ENCODE measurements around the gene PHC2.

PHC2 gene

DNA sequence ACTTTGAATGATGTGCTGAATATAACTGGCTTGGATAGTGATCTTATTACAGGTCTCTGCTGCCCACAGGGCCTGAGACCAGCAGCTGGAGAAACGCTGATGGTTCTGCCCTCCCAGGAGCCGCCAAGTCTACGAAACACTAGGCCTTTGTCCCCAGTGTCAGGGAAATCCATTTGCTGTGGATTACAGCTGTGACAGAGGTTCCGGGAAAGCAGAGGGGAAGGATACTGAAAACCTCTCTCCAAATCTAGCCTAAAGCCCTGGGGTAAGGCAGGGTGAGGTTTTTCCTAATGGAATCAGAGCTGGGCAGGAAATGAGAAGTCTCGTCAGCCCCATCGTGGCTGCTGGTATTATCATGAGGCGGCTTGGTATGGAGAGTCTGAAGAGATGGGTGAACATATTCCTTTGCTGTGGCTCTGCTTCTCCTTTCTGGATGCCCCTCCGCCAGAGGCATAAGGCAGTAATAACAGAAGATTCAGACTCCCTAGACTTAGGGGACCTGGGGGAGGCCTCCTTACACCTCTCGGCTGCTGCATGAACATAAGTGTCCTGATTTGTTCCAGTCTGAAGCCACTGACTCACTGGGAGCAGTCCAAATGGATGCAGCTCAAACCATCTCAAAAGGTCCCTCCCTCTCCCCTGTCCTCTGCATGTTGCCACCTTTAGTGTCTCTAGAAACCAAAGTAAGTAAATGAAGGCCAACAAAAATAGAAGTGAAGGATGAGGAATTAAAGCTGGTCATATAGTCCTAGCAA is 48.1 kb downstream of the PHC2 start:
- TF ChIP-seq POLR2A (IDR thresholded peaks at IDR 0.05; ENCODE audit: low read depth, low read length), result no peak

DNA sequence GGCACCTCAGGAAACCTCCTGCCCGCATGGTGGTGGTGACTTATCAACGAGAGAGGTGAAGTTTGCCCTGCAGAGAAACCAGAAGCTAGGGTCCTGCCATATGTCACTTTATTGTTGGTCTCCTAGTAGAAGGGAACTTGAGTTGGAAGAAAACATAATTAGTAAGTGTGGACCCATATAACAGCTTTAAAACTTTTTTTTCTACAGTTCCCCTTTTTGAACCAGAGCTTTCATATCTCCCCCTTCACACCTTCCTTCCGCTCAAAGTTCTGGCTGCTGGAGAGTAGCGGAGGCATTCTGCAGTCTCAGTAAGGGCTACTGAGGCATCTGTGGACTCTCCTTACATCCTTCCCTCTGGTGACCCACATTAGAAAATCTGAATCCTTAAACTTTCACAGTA is 48.9 kb downstream of the PHC2 start:
- no peak for TF ChIP-seq POLR2A (IDR thresholded peaks at IDR 0.05; ENCODE audit: low read depth, low read length)
- no peak for DNase-seq (ENCODE audit: insufficient read length, low spot score)
- FAIRE-seq, result no peak

More for the DNA sequence above, 48.1 kb downstream of the PHC2 start:
- no peak for DNase-seq (ENCODE audit: insufficient read length, low spot score)
- no peak for FAIRE-seq

DNA sequence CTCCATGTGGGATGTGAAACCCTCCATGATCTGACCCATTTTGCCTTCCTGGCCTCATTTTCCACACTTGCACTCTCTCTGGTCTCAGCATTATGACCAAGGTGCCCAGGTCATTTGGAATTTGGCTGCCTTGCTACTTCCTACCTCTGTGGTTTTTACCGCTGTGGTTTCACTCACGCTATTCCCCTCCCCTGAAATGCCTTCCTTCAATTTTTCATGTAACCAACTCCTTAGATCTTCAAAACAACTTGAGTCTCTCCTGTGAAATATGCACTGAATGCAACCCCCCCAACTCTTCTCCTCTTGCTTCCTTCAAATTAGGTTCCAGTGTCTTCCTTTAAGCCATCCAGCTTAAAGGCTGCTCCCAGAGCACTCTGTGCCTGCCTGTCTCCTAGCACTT is 50.1 kb downstream of the PHC2 start:
- no peak for TF ChIP-seq POLR2A (IDR thresholded peaks at IDR 0.05; ENCODE audit: low read depth, low read length)
- no peak for FAIRE-seq

DNA sequence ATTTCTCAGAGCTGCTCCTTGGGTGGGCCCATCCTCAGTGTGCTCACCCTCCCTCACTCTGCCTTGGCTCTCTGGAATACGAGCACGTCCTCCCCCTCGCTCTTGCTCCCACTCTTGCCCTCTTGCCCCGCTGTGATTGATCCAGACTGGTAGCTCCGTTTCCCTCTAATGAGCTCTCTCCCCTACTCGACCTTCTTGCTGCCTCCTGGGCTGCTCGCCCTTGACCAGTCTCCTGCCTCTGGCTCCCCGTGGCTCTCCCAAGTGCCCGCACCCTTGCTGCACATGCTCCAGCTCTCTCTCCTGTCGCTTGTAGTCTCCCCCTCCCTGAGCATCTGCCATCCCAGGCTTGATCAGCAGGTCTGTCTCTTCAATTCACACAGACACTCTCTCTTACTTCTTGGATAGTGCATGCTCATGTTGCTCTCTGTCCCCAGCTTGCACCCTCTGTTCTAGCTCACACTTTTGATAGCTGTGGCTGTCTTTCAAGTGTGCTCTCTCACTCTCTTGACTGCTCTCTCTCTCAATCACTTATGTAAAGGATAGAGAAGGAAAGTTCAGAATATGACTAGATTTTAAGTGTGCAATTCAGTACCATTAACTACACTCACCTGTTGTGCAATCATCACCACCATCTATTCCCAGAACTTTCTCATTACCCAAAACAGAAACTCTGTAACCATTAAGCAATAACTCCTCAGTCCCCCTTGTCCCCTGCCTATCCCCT is 51.1 kb downstream of the PHC2 start:
- FAIRE-seq (no peak), DNase-seq (ENCODE audit: insufficient read length, low spot score) (no peak)

More for the DNA sequence above, 50.1 kb downstream of the PHC2 start:
- no peak for DNase-seq (ENCODE audit: insufficient read length, low spot score)

DNA sequence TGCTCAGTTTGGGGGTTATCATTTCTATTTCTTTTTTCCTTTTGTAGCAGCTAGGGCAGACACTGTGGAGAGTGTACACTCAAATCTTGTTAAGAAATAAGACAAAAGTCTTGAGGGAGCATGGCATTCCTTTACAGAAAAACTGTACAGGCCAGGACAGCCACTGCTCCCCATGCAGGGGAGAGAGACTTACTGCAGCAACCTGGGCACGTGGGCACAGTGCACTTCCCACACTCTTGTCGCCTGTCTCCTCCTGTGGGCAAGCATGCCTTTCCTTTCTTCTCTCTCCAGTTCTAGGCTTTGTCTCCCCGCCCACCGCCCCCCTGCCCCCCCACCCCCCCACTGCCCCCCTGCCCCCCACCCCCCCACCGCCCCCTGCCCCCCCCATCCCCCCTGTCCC is 51.9 kb downstream of the PHC2 start:
- DNase-seq (ENCODE audit: insufficient read length, low spot score) (no peak), FAIRE-seq (no peak)
- TF ChIP-seq POLR2A (IDR thresholded peaks at IDR 0.05; ENCODE audit: low read depth, low read length), result no peak

More for the DNA sequence above, 51.1 kb downstream of the PHC2 start:
- TF ChIP-seq POLR2A (IDR thresholded peaks at IDR 0.05; ENCODE audit: low read depth, low read length), result no peak

DNA sequence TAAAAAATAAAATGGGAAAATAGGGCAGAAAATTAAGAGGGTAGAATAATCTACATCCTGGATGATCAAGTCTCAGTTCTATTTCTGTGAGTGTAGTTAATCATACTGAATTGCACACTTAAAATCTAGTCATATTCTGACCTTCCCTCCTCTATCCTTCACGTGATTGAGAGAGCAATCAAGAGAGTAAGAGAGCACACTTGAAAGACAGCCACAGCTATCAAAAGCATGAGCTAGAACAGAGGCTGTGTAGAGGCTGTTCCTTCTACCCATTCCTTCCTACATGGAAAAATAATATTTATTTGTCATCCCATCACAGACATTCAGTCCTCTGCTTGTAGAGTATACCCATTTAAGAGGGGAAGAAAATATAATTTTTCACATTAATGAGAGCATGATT is 52.4 kb downstream of the PHC2 start:
- DNase-seq (ENCODE audit: insufficient read length, low spot score), result no peak
- FAIRE-seq, result no peak
- no peak for TF ChIP-seq POLR2A (IDR thresholded peaks at IDR 0.05; ENCODE audit: low read depth, low read length)

DNA sequence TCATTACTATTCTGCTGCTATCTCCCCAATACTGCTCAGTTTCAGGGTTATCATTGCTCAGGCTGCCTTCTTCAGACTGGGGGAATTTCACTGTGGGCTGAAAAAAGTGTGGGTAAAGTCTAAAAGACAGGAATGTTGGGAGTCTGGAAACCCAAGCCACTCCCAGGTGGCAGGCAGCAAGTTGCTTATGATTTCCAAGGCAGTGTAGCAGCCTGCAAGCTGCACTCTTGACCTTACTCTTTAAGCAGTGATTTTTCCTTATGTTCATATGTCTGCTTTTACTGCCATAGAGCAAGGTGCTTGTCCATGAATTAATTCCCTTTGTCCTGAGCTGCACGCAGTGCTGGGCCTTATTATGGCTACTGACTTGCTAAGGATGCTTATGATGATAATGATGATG is 53.1 kb downstream of the PHC2 start:
- DNase-seq (ENCODE audit: insufficient read length, low spot score), result no peak
- FAIRE-seq, result no peak
- TF ChIP-seq POLR2A (IDR thresholded peaks at IDR 0.05; ENCODE audit: low read depth, low read length), result no peak

DNA sequence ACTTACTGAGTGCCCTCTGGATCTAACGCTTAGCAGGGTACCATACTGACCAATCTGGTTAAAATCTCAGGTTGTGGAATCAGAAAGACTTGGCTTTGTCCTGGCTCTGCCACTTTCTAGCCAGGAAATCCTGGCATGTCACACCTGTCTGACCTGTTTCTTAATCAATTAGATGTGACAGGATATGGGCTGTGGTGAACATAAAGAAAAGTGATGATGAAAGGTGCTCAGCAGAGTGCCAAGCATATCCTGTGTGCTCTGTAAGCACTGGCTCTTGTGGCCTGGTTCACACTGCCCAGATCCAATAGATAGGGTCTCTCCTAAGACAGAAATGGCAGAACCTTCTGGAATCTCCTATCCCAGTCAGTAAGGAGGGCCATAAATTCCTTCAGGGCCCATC is 53.9 kb downstream of the PHC2 start:
- no peak for DNase-seq (ENCODE audit: insufficient read length, low spot score)
- FAIRE-seq, result no peak
- TF ChIP-seq POLR2A (IDR thresholded peaks at IDR 0.05; ENCODE audit: low read depth, low read length), result no peak

DNA sequence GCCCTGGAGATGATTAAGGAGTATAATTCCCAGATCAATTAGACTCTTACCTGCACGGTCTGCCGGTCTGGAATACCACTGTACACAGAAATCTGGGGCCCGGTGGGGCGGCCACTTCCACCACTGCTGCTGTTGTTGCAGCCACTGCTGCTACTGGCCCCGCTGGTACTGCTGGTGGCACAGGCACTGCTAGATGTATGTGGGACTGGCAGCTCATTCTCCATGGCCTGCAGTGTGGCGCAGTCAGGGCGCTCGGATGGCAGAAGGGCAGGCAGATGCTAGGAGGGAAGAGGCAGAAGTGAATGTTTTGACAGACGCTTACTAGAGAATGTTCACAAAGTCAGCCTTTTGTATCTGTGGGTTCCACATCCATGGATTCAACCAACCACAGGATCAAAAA is 55.6 kb downstream of the PHC2 start:
- TF ChIP-seq POLR2A (IDR thresholded peaks at IDR 0.05; ENCODE audit: low read depth, low read length), result no peak
- no peak for DNase-seq (ENCODE audit: insufficient read length, low spot score)
- no peak for FAIRE-seq

DNA sequence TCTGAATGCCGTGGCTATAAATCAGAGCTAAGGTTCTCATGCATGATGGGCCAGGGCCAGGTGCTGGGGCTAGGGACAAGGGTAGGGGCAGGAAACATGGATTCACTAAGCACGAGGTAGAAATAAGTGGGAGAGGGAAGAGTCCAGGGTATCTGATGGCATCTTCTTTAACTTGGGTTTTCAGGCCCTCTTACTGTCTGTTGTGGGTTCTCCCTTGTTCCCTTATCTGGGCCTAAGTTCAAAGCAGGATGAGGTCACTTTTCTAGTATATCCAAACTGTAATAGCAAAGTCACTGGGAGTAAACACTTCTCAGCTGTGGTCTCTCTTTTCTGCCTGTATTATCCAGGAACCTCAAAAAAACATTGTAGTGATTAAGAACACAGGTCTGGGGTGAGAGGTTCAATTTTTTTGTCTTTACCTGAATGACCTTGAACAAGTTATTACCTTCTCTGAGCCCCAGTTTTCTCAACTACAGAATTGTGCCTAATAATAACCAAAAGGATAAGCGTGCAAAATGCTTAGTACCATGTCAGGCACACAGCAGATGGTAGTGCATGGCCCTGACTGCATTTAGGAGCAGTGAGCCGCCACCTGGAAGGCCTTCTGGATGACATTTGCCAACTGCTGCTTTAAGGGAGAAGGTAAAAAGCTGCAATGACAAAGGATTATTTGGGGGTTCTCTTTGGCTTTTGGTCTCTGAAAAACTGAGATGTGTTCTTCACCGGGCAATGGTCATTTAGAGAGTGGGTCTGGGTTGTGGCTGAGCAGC is 56.4 kb downstream of the PHC2 start:
- DNase-seq (ENCODE audit: insufficient read length, low spot score) (no peak), FAIRE-seq (no peak)
- no peak for TF ChIP-seq POLR2A (IDR thresholded peaks at IDR 0.05; ENCODE audit: low read depth, low read length)

DNA sequence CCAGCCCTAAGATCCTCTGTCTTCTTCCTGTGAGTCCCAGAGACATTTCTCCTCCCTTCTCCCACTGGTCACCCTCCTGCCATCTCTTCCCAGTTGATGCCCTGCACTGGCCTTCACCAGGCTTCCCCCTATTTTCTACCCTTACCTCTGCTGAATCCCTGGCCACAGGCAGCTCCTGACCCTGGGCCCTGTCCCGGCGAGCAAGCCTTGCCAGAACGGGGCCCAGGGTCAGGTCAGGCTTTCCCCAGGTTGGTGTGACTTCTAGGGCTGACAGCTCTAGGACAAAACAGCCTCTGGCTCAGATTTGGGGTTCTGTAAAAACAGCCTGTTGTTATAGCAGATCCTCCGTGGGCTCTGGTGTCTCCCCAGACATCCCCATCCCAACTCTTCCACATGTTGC is 57.3 kb downstream of the PHC2 start:
- TF ChIP-seq POLR2A (IDR thresholded peaks at IDR 0.05; ENCODE audit: low read depth, low read length), result no peak
- no peak for FAIRE-seq
- no peak for DNase-seq (ENCODE audit: insufficient read length, low spot score)

DNA sequence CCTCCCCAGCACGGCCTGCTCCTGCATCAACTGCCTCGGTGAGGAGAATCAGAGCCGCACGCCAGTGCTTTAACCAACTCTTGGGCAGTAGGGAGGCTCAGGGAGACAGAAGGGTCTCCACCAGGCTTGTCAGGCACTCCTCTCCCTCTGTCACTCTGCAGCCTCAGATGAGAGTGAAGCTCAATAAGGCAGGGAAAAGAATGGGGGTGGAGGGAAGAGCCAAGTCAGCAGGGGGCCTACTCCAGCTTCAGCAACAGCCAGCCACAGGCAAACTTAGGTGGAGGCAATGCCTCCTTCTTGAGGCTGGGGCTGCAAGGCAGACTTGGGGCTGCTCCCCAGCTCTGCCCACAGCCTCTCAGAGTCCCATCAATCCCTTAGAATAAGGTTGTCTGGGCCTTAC is 58.2 kb downstream of the PHC2 start:
- FAIRE-seq (no peak), DNase-seq (ENCODE audit: insufficient read length, low spot score) (no peak)
- TF ChIP-seq POLR2A (IDR thresholded peaks at IDR 0.05; ENCODE audit: low read depth, low read length), result no peak

DNA sequence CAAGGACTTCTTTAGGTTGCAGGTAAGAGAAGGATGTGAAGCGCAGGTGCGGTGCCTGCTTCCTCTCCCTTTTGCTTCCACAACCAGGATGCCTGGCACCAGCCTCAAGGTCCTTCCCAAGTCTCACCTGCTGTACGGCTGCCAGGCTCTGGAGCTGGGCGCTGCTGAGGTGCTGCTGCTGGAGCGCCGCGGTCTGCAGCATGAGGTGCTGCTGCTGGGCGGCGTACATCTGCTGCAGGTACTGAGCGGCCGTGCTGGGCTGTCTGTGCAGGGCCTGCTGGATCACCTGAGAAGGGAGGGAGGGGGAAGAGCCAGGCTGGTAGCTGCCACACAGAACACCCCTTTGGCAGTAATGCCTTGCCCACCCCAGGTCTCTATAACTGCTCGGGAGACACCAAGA is 58.7 kb downstream of the PHC2 start:
- FAIRE-seq (no peak), DNase-seq (ENCODE audit: insufficient read length, low spot score) (no peak)
- TF ChIP-seq POLR2A (IDR thresholded peaks at IDR 0.05; ENCODE audit: low read depth, low read length), result no peak

DNA sequence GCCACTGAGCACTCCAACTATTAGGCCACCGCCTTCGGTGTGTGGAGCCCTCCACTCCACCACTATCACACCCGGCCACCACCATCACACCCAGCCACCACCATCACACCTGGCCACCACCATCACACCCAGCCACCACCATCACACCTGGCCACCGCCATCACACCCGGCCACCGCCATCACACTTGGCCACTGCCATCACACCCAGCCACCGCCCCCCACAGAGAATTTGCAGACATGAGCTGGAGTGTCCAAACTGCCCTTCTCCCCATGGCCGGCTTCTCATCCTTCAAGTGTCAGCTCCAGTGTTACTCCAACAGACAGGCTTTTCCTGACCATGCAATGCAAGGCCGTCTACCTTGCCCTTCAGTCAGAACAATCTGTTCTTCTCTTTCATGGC is 59.6 kb downstream of the PHC2 start:
- FAIRE-seq, result no peak
- no peak for DNase-seq (ENCODE audit: insufficient read length, low spot score)
- TF ChIP-seq POLR2A (IDR thresholded peaks at IDR 0.05; ENCODE audit: low read depth, low read length), result no peak

Measured in H54 (cell line).